ENCODE results near the gene SH3PXD2A. TPM values are rescaled to one million over a fixed set of nuclear protein-coding genes. Genes with fewer than 3 reads are reported as not detected.

SH3PXD2A gene
- total RNA-seq, 1 donor from 2014 or later, result 38.6 TPM

DNA sequence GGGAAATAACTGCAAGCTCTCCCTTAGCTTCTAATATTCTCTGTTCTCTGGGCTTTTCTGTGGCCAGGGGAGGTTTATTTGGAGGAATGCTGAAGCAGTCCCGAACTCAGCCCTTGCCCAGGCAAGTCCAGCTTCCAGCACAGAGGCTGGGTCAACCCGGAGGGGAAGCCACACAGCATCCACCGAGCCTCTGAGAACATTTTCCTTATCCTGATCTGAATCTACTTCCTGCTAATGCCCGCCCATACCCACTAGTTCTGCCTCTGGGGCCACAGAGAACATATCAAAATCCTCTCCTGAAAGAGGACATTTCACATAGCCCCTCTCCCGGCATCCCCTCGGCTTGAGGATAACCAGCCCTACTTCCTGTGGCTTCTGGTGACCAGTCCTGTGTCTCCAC is 31.1 kb downstream of the SH3PXD2A start:
- Mint-ChIP-seq H3K4me3 (no peak overlapping the region), H3K27ac (peak overlapping the region; percentile 71), H3K4me1 (ENCODE audit: unreplicated experiment) (peaks cover 53% of the 10 kb centered on the region)

DNA sequence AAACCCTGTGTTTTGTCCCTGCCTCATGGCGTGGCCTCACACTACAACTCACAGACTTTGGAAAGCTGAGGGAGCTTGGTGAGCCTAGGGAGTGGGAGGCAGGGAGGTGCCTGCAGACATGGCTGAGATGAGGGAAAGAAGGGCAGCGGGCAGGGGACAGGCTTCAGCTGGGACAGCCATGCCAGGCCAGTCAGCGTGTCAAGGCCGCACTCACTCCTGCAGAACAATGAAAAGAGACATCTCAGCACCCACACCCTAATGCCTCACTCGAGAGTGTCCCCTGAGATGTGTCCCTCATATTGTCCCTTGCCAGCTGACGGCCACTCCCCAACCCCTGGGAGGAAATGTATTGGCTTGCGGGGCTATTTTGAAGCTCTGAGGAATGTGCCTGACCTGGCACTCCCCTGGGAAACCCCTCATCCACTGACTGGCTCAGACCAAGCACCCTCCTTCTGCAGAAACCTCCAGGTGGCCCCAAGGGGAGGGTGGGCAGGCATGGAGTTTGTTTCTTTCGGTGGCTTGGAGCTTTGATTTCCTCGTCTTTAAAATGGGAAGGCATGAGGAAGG is 31.6 kb downstream of the SH3PXD2A start:
- peak overlapping the region; percentile 71 for H3K27ac Mint-ChIP-seq
- H3K36me3 Mint-ChIP-seq, result peaks cover 4% of the 10 kb centered on the region
- H3K9me3 Mint-ChIP-seq, result no peaks in the 10 kb centered on the region
- no peak for TF ChIP-seq CTCF (conservative IDR thresholded peaks at IDR 0.05)
- H3K4me3 Mint-ChIP-seq, result no peak overlapping the region
- peaks cover 53% of the 10 kb centered on the region for H3K4me1 Mint-ChIP-seq (ENCODE audit: unreplicated experiment)
- peaks cover 8% of the 10 kb centered on the region for H3K27me3 Mint-ChIP-seq
- no peak for DNase-seq (ENCODE audit: extremely low spot score, unreplicated experiment)

More for the DNA sequence above, 31.1 kb downstream of the SH3PXD2A start:
- no peaks in the 10 kb centered on the region for H3K9me3 Mint-ChIP-seq
- peaks cover 4% of the 10 kb centered on the region for H3K36me3 Mint-ChIP-seq
- H3K27me3 Mint-ChIP-seq, result peaks cover 5% of the 10 kb centered on the region
- TF ChIP-seq CTCF (conservative IDR thresholded peaks at IDR 0.05), result no peak
- DNase-seq (ENCODE audit: extremely low spot score, unreplicated experiment), result no peak

DNA sequence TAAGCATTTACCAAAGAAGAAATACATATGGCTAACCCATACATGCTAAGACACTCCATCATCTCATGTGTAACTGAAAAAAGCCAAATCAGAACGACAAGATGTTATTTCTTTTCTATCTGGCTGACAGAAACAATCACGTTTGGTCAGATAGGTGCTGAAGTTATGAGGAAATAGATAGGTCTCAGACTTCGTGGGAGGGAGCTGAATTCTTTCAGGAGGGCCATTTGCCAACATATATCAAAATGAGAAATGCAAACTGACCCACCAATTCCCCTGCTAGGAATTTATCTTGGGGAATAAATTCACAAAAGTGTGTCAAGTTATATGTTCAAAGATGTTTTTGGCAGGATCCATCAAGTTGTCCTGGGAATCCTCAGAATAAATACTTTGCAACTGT is 32.6 kb downstream of the SH3PXD2A start:
- DNase-seq (ENCODE audit: extremely low spot score, unreplicated experiment), result no peak
- no peaks in the 10 kb centered on the region for H3K9me3 Mint-ChIP-seq
- peaks cover 8% of the 10 kb centered on the region for H3K27me3 Mint-ChIP-seq
- H3K27ac Mint-ChIP-seq, result no peak overlapping the region
- H3K4me3 Mint-ChIP-seq, result peak overlapping the region; percentile 44
- no peak for TF ChIP-seq CTCF (conservative IDR thresholded peaks at IDR 0.05)
- peaks cover 4% of the 10 kb centered on the region for H3K36me3 Mint-ChIP-seq
- H3K4me1 Mint-ChIP-seq (ENCODE audit: unreplicated experiment), result peaks cover 54% of the 10 kb centered on the region

- Mint-ChIP-seq H3K27ac (no peak overlapping the region), H3K9me3 (no peaks in the 10 kb centered on the region), H3K27me3 (peaks cover 8% of the 10 kb centered on the region), H3K4me3 (peak overlapping the region; percentile 44), H3K4me1 (ENCODE audit: unreplicated experiment) (peaks cover 54% of the 10 kb centered on the region), H3K36me3 (peaks cover 4% of the 10 kb centered on the region)
- DNase-seq (ENCODE audit: extremely low spot score, unreplicated experiment), result no peak
- no peak for TF ChIP-seq CTCF (conservative IDR thresholded peaks at IDR 0.05)
Observed at GRCh38 chr10:103822107-103822716, 33.2 kb downstream of the SH3PXD2A start.

- Mint-ChIP-seq H3K4me1 (ENCODE audit: unreplicated experiment) (peaks cover 54% of the 10 kb centered on the region), H3K4me3 (no peak overlapping the region), H3K27me3 (peaks cover 8% of the 10 kb centered on the region), H3K9me3 (no peaks in the 10 kb centered on the region), H3K27ac (peak overlapping the region; percentile 55), H3K36me3 (no peaks in the 10 kb centered on the region)
- DNase-seq (ENCODE audit: extremely low spot score, unreplicated experiment), result no peak
- no peak for TF ChIP-seq CTCF (conservative IDR thresholded peaks at IDR 0.05)
Observed at GRCh38 chr10:103820101-103821062, 35.0 kb downstream of the SH3PXD2A start.

All from type B pancreatic cell (in vitro differentiated cells).